CD4-positive, alpha-beta T cell treated with Interleukin-2 at 100 ng/mL for 4 hours (primary cell): ENCODE measurements around the gene CAMK1D.
"Not testable (repeated sequence)": the region's sequence is repeated elsewhere in the genome, so short reads cannot be mapped to it uniquely, and the experiment has no call there.

Experiments
- DNase-seq: peaks from one replicate; pipeline ENCODE4 v3.0.0-alpha.2; 2020; ENCODE audit warnings: low spot score

CAMK1D gene

DNA sequence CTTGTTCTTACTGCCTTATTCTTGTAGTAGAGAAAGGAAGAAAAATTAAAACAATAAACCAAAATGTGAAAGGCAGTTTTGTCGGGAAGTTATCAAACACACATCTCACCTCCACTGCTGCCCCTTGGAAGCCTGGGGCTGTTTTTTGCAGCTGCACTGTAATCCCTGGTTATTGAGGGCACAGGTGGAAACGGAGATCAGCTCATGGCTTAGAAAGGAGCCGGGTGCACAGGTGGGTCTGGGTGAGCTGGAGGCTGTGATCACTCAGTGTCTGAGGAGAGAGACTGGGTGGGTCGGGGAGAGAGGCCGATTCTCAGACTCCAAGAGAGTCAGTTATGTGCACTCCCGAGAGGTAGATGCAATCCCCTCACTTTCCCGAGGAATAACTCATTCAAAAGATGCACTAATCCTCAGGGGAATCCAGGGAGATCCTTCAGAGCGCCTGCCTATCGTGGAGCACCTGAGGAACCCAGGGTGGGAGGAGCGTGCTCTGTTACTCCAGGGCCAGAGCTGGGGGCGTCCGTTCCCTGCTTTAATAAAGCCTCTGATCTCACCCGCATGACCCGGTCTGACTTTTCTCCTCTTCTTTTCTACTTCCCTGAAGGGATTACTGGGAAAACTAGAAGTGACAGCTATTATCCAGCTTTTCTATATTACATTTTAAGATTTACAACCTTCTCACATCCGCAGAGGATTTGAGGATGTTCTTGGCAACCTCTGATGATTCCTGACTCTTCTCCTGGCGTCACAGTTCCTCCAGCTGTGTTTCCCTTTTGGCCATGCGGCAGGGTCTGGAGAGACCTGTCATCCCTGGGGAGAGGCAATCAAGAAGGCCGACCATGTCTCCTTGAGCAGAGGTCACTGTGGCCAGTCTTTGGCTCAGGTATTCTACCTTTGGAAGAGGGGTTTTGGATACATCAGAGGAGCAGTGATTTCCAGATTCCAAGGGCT lies 82.1 kb downstream of the CAMK1D start:
- DNase-seq, result no peak

DNA sequence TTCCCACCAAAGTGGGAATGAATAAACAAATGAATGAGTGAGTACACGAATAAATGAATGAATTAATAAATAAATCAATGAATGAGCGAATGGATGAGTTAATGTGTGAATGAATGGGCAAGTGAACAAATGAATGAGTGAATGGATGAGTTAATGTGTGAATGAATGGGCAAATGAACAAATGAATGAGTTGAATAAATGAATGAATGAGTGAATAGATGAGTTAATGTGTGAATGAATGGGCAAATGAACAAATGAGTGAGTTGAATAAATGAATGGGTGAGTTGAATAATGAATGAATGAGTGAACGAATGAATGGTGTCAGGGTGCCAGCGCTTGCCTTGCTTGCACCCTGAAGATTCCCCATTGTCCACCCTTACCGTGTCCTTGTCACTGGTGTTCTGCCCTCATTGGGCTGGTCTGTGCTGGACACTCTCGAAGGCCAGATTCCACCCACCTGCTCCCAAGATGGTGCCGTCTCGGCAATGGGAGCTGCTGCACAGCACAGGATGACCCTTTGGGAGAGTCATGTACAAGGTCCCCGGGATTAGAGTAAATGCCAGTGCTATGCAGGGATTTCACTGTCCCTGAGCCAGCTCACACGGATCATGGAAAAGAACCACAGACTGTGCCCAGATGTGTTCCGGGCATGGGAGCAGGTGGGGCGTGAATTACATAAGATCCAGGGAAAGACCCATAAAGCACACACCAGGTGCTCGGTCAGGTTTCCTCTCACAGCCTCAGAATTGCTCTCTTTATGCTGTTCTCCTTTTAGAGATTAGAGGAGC lies 83.2 kb downstream of the CAMK1D start:
- DNase-seq, result no peak

DNA sequence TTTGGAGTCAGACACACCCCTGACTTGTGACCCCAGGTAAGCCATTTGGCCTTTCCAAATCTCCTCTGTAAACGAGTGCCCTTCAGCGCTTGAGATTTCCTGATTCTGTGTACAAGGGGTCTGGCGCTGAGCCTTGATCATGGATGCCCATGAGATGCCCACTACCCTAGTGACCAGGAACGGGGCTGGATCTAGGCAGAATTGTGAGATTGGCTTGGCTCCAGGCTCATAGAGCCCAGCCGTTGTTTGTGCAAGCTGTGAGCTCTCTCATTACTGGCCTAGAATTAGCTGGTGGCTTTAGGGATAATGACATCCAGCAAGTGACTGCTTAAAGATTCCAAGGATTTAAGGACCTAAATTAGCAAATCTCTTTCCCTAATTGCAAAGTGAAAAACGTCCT lies 84.9 kb downstream of the CAMK1D start:
- no peak for DNase-seq

DNA sequence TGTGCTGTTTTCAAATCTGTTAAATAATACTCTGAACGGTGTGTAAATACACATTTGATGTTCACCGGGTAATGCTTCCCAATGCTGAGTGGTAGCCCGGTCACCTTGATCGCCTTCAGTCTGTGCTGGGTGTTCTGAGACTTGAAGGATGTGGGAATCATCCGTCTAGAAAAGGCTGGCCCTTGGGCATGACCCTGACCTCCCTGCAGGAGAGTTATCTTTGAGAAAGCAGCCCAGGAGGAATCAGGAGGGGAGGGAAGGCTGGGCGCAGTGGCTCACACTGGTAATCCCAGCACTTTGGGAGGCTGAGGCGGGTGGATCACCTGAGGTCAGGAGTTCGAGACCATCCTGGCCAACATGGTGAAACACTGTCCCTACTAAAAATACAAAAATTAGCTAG lies 85.3 kb downstream of the CAMK1D start:
- not testable (repeated sequence) for DNase-seq

DNA sequence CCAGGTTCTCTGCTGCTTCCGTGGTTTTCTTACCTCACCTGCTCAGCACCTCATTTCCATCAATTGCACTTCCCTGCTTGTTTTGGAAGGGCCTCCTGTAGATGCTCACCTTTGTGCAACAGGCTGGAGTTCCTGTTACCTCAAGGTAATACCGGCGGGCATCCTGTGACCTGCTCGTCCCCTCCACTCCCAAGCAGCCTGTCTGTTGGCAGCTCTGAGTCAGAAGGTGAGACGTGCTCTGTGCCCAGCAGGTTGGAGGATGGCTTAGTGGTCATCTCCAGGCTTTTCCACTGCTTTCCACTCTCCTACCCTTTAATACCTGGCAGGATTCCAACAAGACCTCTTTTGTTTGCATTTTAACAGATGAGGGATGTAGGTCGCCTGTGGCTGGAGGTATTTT lies 86.0 kb downstream of the CAMK1D start:
- DNase-seq, result no peak

DNA sequence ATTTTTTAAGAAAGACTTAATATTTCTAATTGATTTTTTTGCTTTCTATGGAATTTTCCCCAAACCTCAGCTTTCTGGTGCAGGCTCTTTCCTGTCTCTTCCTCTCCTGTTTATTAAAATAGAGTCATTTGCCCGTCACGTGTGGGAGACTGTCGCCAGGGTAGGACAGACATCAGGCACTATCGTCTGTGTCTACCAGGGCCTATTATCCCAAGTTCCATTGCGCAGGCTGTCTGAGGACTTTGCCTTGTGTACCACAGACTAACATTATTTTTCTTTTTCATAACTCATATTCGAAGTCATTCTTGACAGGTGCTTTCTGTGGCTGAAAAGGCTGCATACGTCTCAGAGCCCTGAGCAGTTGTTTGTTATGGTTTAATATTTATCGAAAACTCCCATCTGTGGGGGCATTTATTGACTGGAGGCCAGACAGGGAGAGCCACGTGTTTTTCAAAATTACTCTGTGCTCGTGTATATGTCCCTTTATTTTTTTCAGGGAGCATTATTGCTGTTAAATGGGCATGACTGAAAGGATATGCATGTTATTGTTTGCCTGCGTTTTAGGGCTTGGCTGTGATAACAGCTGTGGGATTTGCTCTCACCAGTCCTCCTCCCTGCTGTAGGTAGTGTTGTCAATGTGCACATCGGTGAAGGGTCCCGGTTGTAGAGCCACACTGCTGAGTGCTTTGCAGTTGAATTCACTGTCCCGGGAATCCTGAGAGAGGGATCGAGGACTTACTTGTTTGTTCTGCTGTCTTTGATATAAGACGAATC lies 89.8 kb downstream of the CAMK1D start:
- DNase-seq, result no peak

DNA sequence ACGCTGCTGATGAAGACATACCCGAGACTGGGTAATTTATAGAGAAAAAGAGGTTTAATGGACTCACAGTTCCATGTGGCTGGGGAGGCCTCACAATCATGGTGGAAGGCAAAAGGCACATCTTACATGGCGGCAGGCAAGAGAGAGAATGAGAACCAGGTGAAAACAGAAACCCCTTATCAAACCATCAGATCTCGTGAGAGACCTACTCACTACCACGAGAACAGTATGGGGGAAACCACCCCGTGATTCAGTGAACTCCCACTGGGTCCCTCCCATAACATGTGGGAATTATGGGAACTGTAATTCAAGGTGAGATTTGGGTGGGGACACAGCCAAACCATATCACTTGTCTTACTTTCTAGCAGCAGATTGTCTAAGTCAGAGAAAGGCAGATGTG lies 90.4 kb downstream of the CAMK1D start:
- peak; percentile 10 for DNase-seq

DNA sequence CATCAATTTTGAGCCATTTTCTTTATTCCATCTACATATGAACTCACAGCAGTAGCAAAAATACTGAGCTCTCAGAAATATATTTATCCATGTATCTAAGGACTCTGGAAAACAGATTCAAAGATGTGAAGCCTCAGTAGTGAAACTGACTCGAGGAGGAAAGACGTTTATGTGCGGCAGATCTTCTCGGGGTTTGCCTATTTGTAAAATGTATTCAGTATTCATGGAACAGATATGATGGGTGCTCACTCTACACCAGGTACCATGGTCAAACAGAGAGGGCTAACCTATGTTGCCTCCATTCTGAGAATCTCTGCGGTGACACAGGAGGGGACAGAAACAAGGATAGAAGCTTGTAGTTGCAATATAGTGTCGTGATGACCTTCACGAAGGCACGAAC lies 93.7 kb downstream of the CAMK1D start:
- DNase-seq, result no peak

DNA sequence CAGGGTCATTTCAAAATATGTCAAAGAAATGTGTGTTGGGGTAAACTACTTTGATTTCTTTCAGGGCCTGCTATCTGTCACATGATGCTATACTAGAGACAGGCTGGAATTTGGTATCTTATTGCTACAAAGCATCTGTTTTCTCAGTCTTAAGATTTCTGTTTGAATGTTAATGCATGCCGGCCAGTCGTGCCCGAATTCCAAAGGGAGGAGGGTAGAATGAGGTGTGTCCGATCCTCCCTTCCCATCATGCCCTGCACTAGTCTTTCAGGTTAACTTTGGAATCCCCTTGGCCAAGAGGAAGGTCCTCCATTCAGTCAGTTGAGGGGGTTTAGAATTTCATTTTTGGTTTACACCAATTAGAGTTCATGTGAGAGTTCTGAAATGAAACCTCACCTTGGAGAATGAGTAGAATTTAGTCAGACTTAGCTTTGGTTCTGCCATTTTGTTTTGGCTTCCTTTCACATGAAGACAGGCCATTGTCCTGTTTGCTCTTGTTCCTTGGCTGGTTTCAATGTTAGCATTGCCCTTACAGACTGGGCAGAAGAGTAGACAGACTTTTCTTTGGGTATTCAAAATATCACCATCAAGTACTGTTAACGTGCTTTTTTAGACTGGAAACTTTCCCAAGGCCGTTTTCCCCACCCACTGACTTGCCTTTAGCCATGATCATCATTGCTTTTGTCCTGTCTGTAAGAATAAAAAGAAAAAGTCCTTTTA lies 95.8 kb downstream of the CAMK1D start:
- DNase-seq, result no peak

DNA sequence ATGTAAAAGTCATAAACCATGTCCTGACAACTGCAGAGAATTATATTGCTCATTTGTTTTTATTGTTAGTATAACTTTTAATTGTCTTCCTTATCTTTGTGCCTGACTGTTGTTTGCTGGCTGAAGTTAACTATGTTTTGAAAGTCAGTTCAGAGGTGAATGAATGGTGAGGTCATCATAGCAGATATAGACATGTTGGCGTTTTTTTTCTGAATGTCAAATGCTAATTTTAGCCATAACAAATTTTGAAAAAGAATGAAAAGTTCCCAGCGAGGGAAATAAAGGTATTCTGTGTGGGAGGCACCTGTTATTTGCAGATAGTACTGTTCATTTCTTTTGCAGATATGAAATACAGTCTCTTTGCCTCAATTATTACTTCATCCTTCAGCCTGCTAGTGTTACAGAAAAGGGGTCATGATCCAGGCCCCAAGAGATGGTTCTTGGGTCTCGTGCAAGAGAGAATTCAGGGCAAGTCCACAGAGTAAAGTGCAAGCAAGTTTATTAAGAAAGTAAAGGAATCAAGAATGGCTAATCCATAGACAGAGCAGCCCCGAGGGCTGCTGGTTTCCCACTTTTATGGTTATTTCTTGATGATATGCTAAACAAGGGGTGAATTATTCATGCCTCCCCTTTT lies 96.5 kb downstream of the CAMK1D start:
- no peak for DNase-seq

DNA sequence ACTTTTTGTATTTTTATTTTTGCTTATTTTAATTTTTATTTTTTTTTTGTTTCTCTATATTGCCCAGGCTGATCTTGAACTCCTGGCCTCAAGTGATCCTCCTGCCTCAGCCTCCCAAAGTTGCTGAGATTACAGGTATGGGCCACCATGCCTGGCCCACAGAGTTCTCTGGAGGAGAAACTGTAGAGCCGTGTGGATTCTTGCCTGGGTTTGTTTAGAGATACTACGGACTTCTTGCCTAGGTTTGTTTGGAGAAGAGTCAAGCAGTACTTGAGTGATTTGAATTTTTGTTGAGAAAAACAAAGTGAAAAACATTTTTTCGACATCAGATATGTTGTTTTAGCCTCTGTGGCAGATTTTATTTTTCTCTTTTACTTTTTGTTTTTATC lies 99.0 kb downstream of the CAMK1D start:
- no peak for DNase-seq

DNA sequence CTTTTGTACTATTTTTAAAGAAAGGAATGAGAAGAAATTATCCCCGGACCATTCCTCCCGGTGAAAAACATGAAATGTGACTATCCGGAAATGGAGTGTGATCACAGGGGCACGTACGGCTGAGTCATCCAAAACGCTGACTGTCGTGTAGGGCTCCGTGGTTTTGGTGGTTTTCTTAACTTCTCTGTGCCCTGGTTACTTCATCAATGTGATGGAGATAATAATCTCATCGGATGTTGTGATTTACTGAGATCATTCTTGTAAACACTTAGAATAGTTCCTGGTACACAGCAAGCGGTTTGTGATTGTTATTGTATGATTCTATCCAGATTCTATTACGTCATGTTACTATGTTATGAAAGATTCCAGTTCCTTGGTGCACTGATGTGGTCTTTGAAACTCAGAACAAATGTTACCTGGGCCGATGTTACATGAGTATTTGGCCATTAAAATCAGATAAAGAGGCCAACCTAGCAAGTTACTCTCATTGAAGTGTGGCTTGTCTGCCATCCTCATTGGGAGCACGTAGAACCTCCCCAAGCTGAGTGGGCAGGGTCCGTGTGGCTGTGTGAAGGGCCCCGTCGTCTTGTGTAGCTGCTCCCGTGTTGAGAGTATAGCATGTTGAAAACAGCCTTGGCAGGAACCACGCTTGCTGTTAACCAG lies 99.5 kb downstream of the CAMK1D start:
- peak; percentile 90 for DNase-seq

DNA sequence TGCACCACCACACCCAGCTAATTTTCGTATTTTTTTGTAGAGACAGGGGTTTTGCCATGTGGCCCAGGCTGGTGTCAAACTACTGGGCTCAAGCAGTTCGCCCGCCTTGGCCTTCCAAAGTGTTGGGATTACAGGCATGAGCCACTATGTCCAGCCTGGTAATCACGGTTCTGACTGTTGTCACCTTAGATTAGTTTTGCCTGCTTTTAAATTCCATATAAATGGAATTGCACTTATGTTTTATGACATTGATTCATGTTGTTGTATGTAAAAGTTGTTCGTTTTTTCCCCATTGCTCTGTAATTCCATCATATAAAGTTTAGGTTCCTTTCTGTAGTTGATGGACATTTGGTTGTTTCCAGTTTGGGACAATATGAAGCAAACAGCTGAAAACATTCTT lies 106.0 kb downstream of the CAMK1D start:
- DNase-seq, result no peak

DNA sequence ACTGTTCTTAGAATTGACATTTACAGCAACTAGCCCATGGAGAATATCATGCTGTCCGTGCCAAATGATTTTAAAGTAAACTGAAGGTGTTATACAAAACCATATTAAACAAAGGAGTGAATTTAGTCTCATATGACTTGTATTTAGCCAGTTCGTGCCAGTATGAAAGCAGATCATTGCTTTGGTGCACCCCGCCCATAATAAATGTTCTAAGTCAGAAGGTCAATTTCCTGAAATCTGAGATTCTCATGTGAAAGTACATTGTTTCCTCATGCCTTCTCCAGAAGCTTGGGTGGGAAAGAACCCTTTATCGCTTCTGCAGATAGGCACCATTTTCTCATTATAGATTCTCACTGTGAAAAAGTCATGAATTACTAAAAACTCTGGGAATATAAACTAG lies 106.4 kb downstream of the CAMK1D start:
- DNase-seq, result no peak

DNA sequence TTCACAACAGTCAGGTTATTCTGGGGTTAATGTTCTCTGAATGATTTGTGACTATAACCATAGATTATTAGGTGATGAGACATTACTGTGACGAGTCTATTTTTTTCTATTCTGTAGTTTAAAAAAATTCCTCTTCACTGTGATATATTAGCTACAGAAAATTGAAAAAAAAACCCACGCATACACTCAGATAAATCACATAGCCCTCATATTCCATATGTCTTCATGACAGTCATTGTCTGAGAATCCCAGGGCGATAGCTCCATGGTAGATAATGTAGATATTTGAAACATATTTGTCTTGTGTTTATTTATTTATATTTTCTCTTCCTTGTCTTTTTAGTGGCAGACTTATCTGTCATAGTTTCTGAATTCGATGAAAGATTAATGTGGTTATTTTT lies 110.0 kb downstream of the CAMK1D start:
- DNase-seq, result no peak

DNA sequence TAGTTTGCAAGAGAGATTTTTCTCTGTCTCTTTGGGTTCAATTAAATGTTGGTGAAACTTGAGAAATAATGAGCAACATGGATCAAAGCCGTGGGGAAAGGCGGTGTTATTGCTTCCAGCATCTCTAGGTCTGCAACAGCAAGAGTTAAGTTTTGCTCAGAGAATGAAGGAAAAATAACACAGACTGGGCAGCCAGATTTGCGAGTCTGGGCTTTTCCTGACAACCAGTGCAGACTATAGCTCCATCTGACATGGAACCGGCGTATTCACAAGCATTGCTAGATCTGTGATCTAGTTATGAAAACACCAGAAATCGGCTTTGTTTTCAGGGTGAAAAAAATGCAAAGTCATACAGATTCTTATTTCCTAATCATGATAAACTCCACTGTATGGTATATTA lies 110.4 kb downstream of the CAMK1D start:
- DNase-seq, result no peak

DNA sequence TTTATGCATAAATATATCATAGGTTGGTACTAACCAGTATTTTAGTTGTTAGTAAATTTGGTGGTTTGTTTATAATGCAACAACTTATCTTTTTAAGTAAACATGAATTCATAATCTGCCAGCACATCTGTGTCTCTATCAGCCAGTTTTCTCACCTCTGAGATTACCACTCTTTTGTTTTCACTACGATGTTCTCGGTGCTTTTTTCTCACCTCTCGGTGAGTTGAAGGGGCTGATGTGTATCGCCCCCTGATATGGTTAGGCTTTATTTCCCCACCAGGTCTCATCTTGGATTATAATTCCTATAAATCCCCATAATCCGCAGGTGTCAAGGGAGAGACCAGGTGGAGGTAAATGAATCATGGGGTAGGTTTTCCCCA lies 114.1 kb downstream of the CAMK1D start:
- DNase-seq, result no peak

DNA sequence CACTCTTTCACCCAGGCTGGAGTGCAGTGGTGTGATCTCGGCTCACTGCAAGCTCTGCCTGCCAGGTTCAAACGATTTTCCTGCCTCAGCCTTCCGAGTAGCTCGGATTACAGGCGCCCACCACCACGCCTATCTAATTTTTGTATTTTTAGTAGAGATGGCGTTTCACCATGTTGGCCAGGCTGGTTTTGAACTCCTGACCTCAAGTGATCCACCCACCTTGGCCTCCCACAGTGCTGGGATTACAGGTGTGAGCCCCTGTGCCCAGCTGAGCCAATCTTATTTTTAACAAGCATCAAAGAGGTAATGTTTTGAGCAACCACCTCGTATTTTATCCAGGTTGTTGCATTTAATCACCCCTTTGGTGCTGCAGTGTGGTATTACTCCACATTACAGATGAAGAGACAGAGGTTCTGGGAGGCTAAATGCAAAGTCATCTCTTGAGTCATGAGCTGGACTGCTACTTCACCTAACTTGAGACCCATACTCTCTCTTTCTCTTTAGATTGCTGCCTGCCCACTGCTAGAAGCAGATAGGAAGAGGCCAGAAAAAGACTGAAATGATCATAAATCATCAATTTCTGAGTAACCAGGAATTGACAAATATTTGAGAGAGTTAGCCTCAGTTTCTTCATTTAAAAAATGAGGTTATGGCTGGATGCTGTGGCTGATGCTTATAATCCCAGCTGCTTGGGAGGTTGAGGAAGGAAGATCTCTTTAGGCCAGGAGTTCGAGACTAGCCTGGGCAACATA lies 116.2 kb downstream of the CAMK1D start:
- DNase-seq, result no peak

DNA sequence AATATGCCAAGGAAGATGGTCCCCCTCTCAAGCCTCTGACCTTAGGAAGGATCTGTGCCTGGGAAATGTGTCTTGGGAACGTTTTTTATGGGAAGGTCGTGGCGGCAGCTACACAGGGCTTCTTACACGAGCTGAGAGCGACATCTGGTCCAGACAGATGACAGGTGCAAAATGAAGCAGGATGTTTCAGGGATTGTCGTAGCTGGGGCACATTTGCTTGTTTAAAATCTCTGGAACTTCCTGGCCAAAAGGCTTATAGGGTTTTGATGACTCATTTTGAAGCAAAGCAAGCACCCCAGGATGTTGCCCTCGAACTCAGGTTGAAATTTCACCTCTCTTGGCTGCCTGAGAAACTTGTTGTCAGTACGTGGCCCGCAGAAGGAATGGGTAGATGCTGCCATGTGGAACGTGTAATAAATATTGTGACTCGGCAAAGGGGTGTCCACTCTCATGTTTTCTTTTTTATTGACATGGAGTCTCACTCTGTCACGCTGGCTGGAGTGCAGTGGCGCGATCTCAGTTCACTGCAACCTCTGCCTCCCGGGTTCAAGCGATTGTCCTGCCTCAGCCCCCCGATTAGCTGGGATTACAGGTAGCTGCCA lies 117.5 kb downstream of the CAMK1D start:
- DNase-seq, result no peak

DNA sequence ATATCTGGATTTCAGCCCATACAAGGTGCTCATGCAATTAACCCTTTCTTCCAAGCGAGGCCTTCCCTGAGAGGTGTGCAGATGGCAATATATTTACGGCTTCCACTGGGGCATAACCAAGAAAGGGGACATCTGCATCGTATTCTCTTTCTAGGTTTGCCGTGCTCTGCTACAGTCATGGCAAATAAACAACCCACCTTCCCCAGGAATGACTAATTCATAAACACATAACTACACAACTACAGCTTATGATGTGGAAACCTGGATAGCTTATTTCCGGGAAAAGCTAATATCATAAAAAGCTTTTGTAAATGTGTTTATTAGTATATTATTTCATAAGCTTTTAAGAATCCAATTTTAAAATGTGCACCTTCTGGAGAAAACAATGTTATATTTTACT lies 120.0 kb downstream of the CAMK1D start:
- no peak for DNase-seq
